Thyroid gland (tissue), 4 donors: ENCODE results near the gene ASXL1. TPM values are rescaled to one million over a fixed set of nuclear protein-coding genes. Genes with fewer than 3 reads are reported as not detected.
"Not testable (repeated sequence)": the region's sequence is repeated elsewhere in the genome, so short reads cannot be mapped to it uniquely, and the experiment has no call there.

Experiments
- DNase-seq, 2 donors: peaks; one replicate each; pipeline ENCODE4 v3.0.0-alpha.2; 2019
- H3K27ac ChIP-seq, 3 donors: fragments of 200-600 bp; sonication (generic); 1 replicate in 2 of 3; 2 replicates in 1 of 3; pipeline ENCODE4 v1.5.1; 2016 to 2019; ENCODE audit warnings: mild to moderate bottlenecking in 1 of 3, moderate library complexity in 1 of 3
- H3K27me3 ChIP-seq: fragments of 200-600 bp; sonication (generic); one replicate; pipeline ENCODE4 v1.5.1; 2019
- H3K36me3 ChIP-seq, 2 donors: fragments of 200-600 bp; sonication (generic); one replicate each; pipeline ENCODE4 v1.5.1; 2016 to 2019
- H3K4me1 ChIP-seq, 2 donors: fragments of 200-600 bp; sonication (generic); one replicate each; pipeline ENCODE4 v1.5.1; 2017 to 2019
- H3K4me3 ChIP-seq, 3 donors: fragments of 200-600 bp; sonication (generic); replicated peaks in 1 of 3; 1 replicate in 2 of 3; 2 replicates in 1 of 3; pipeline ENCODE4 v1.5.1; 2016; ENCODE audit warnings: mild to moderate bottlenecking in 1 of 3
- H3K9me3 ChIP-seq: fragments of 200-600 bp; sonication (generic); one replicate; pipeline ENCODE4 v1.5.1; 2017
- CTCF ChIP-seq, 6 experiments: fragments of 200-600 bp in 3 of 6; fragments of 450-650 bp in 3 of 6; sonication (generic) in 3 of 6; IDR thresholded peaks; one replicate each; pipeline ENCODE4 v1.5.1; 2016 to 2019; ENCODE audit warnings: antibody characterized with exemption in 6 of 6, mild to moderate bottlenecking in 2 of 6, inconsistent platforms in 1 of 6, moderate library complexity in 1 of 6
- POLR2A ChIP-seq, 2 donors: fragments of 450-650 bp; IDR thresholded peaks; one replicate each; pipeline ENCODE4 v1.6.1; 2017; ENCODE audit warnings: antibody characterized with exemption in 2 of 2, mild to moderate bottlenecking in 2 of 2, moderate library complexity in 1 of 2
- WGBS, 2 donors: methylation state at CpG; one replicate each; pipeline ENCODE4 v1.1.5; 2017; 5-methylcytosine and 5-hydroxymethylcytosine counted together
- intact Hi-C: fragments of 100-400 bp; cut with DNase I; formaldehyde crosslinking; loops from one replicate; pipeline ENCODE4 v1.15.1; 2023
- total RNA-seq, 4 donors: library from RNA; depleted of rRNA; stranded (reverse); fragments of >200 nt; gene quantifications; one replicate each; pipeline ENCODE4 v1.2.3, GENCODE V29; 2016

ASXL1 gene
- total RNA-seq, 4 donors from 2014 or later = 62.1 to 155 (median 67.5) TPM

GRCh38 chr20:32353848-32354496, 4.2 kb upstream of the ASXL1 start:
- no peak for TF ChIP-seq POLR2A (IDR thresholded peaks at IDR 0.05)
- no peak for TF ChIP-seq CTCF (IDR thresholded peaks at IDR 0.05)
- no peaks in the 10 kb centered on the region for H3K9me3 ChIP-seq

DNA sequence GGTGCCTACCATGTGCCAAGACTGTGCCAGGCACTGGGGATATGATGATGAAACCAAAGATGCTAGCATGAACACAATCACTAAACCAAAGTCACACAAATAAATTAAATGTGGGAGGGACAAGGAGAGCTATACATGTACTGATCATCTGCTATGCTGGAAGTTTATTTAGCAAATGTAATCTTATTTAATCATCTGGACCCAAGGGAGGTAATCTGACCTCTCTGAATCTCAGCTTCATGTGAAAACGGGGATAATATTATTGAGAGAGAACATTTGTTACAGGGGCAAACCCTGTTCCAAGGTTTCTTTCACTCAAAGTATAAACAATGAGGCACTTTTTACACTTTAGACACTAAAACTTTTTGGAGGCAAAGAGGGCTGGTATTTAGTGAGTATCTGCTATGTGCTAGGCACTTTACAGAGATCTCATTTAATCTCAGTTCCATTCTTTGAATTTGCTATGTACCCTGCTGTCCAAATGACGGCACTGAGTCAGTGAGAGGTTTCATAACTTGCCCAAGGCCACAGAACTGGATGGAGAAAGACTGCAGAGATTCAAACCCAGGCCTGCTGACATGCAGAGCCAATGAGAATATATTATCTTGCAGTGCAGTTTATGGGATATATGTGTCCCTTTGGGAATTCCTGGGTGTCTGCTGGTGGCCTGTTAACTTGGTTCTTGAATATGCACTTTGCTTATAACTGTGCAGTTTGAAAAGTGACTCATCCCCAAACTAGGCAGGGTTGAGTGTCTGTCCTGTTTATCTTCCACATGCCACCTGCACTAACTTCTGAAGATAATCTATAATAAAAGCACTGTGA, 3.3 kb upstream of the ASXL1 start:
- H3K36me3 ChIP-seq = no peaks in the 10 kb centered on the region
- DNase-seq = no peak
- H3K4me3 ChIP-seq = no peak overlapping the region
- H3K27me3 ChIP-seq = no peaks in the 10 kb centered on the region
- no peaks in the 10 kb centered on the region for H3K9me3 ChIP-seq
- TF ChIP-seq CTCF (IDR thresholded peaks at IDR 0.05) (no peak), POLR2A (IDR thresholded peaks at IDR 0.05) (no peak)
- H3K27ac ChIP-seq = no peak overlapping the region
- intact Hi-C loops = loop anchor here (5.0 to 10.0 kb wide), 2 partner anchors 100 to 127 kb away; no protein-coding TSS in a partner anchor
- 68 to 78% methylated on average over 2 of the region's 2 CpGs for WGBS, 2 donors
- H3K4me1 ChIP-seq = peaks cover 7 to 20% of the 10 kb centered on the region in 2 donors

More at GRCh38 chr20:32353848-32354496, 4.2 kb upstream of the ASXL1 start:
- no peak overlapping the region for H3K27ac ChIP-seq
- H3K4me1 ChIP-seq = peaks cover 7 to 20% of the 10 kb centered on the region in 2 donors
- no peaks in the 10 kb centered on the region for H3K36me3 ChIP-seq
- no peak for DNase-seq
- H3K27me3 ChIP-seq = no peaks in the 10 kb centered on the region
- H3K4me3 ChIP-seq = no peak overlapping the region
- intact Hi-C loops = loop anchor here (10.0 kb wide), 1 partner anchor 101 kb away; no protein-coding TSS in a partner anchor
- WGBS, 2 donors = 86 to 90% methylated on average over 6 of the region's 6 CpGs

- no peaks in the 10 kb centered on the region for H3K36me3 ChIP-seq
- no peak overlapping the region for H3K4me3 ChIP-seq
- H3K9me3 ChIP-seq = no peaks in the 10 kb centered on the region
- no peak for DNase-seq
- H3K4me1 ChIP-seq = peaks cover 7 to 20% of the 10 kb centered on the region in 2 donors
- WGBS, 2 donors = 89 to 92% methylated on average over 6 of the region's 6 CpGs
- H3K27ac ChIP-seq = no peak overlapping the region
- no peaks in the 10 kb centered on the region for H3K27me3 ChIP-seq
- TF ChIP-seq CTCF (IDR thresholded peaks at IDR 0.05) (no peak), POLR2A (IDR thresholded peaks at IDR 0.05) (no peak)
- intact Hi-C loops = loop anchor here (5.0 to 10.0 kb wide), 2 partner anchors 99 to 127 kb away; no protein-coding TSS in a partner anchor
Measured at GRCh38 chr20:32355417-32355841, 2.7 kb upstream of the ASXL1 start.

DNA sequence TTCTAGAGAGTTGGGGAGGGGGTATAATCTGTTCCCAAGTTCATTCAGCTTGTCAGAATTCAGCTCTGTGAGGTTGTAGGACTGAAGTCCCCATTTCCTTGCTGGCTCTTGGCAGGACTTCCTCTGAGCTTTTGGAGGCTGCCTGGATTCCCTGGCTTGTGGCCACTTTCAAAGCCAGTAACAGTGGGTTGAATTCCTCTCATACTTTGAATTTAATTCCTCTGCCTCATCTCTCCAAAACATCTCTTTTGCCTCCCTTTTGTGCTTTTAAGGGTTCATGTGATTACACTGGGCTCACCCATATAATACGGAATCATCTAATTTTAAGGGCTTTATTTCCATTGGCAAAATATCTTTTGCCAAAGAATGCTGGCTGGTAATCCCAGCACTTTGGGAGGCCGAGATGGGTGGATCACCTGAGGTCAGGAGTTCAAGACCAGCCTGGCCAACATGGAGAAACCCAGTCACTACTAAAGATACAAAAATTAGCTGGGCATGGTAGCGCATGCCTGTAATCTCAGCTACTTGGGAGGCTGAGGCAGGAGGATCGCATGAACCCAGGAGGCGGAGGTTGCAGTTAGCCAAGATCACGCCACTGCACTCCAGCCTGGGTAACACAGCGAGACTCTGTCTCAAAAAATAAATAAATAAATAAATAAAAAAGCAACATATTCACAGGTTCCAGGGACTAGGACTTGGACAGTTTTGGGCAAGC, 2.1 kb upstream of the ASXL1 start:
- DNase-seq, H3K4me3 ChIP-seq, H3K27ac ChIP-seq, H3K9me3 ChIP-seq, H3K27me3 ChIP-seq, H3K36me3 ChIP-seq: not testable (repeated sequence)
- intact Hi-C loops = loop anchor here (5.0 to 10.0 kb wide), 2 partner anchors 99 to 126 kb away; no protein-coding TSS in a partner anchor
- WGBS, 2 donors = 83 to 91% methylated on average over 7 of the region's 7 CpGs
- peaks cover 12 to 26% of the 10 kb centered on the region in 2 donors for H3K4me1 ChIP-seq
